Astrocyte (in vitro differentiated cells and primary cell): ENCODE measurements around the gene NEK2.

Source experiments
- EZH2 ChIP-seq: IDR thresholded peaks from 2 replicates; pipeline ENCODE4 v1.6.1; 2012; ENCODE audit warnings: mild to moderate bottlenecking, low read length, inconsistent platforms; ENCODE audit not compliant: insufficient read depth
- TF ChIP-seq, protein P1 (sequence below): IDR thresholded peaks from 2 replicates; pipeline ENCODE4 v1.5.1; 2011; ENCODE audit warnings: low read depth, mild to moderate bottlenecking, inconsistent platforms, low read length, moderate library complexity; ENCODE audit not compliant: insufficient read depth

DNA sequence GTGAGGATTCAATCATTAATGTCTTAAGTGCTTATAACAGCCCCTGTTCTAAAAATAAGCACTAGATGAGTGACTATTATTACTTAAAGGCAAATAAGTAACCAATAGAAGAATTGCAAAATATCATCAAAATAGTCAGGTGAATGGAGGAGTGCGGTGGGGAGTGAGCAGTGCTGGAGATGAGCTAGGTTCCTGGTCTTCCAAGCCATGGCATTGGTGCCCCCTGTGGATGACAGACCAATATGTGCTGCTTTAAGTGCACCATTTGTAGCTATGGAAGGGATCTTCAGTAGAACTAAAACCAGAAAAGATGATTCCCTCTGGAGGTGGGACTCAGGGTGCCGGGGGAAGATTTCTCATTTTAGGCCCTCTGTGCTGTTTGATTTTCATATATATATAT is 50.4 kb downstream of the NEK2 start:
- TF ChIP-seq, protein P1, sequence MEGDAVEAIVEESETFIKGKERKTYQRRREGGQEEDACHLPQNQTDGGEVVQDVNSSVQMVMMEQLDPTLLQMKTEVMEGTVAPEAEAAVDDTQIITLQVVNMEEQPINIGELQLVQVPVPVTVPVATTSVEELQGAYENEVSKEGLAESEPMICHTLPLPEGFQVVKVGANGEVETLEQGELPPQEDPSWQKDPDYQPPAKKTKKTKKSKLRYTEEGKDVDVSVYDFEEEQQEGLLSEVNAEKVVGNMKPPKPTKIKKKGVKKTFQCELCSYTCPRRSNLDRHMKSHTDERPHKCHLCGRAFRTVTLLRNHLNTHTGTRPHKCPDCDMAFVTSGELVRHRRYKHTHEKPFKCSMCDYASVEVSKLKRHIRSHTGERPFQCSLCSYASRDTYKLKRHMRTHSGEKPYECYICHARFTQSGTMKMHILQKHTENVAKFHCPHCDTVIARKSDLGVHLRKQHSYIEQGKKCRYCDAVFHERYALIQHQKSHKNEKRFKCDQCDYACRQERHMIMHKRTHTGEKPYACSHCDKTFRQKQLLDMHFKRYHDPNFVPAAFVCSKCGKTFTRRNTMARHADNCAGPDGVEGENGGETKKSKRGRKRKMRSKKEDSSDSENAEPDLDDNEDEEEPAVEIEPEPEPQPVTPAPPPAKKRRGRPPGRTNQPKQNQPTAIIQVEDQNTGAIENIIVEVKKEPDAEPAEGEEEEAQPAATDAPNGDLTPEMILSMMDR: no peak
- no peak for TF ChIP-seq EZH2
